GM19452 (cell line): Measurements from ENCODE around the gene CMTM4.
A peak's percentile ranks its signal among the peaks of the same experiment; 100 is the strongest.
"Not testable (repeated sequence)": the region's sequence is repeated elsewhere in the genome, so short reads cannot be mapped to it uniquely, and the experiment has no call there.

ENCODE experiments used
- ATAC-seq: cut with Tn5 transposase; IDR thresholded peaks from one replicate; pipeline ENCODE4 v1.9.1; 2021; ENCODE audit not compliant: unreplicated experiment

The CMTM4 gene

DNA sequence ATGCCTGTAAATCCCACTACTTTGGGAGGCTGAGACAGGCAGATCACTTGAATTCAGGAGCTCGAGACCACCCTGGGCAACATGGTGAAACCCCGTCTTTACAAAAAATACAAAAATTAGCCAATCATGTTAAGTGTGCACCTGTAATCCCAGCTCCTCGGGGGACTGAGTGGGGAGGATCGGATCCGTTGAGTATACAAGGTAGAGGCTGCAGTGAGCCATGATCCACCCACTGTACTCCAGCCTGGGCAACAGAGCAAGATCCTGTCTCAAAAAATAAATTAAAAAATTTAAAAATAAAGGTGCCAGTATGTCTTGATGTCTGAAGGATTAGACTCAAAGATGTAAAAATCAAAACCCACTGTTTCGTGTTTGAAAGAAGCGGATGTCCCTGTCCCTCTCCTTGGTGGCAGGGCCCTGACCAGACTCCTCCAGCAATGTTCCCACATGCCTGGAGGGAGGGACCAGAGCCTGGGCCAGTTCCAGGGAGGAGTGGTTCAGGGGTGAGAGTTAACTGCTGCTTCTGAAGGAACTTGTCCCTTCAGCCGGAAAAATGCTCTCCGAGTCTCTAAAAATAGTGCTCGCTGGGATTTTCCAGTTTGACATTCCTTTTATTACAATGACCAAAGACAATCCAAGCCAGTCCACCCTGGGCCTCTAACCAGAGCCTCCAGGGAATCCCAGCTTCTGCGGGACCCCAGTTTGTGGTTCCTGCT lies 9.4 kb upstream of the CMTM4 start:
- no peak for ATAC-seq

DNA sequence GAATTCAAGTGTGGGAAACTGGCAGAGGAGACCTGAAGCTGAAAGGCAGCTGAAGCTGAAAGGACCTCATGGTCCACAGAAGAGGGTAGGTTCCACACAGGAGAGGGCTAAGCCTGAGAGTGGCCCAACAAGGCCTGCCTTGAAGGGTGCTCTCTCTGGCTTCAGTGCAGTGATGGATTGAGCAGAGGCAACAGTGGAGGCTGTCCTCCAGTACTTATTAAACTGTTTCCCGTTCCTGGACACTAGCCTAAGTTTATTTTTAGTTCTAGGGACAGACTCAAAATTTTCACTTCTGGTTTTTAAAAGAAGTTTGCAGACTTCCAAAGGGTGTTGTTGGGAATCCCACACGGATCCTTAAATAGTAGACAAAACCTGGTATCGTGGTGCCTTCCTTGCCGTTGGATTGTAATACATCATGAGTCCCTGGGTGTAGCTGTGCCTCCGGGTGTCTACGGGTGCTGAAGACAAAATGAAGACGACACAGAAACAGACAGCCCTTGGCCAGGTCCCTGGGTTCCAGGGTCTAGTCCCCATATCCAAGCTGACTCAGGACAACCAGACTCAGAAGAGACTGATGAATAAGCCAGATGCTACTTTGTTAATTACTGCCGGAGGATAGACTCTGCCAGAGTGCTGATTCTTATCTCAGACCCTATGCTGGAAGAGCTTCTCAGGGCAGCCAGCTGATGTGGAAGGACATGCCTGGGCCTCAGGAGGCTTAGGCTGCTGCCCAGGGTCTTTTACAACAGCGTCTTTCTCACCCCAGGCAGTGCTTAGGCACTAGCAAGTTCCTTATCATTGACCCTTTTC lies 7.1 kb upstream of the CMTM4 start:
- ATAC-seq, result no peak

DNA sequence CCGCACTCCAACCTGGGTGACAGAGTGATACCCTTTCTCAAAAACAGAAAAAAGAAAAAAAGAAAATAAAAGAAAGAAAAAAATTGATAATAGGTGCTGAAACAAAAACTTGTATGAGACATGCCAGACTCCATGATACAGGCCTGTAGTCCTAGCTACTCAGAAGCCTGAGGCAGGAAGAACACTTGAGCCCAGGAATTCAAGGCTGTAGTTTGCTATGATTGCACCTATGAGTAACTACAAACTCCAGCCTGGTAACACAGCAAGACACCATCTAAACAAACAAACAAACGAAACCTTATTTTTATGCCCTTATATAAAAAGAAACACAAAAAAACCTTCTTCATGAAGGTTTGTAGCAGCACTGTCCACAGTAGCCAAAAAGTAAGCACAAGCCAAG lies 5.0 kb upstream of the CMTM4 start:
- no peak for ATAC-seq

DNA sequence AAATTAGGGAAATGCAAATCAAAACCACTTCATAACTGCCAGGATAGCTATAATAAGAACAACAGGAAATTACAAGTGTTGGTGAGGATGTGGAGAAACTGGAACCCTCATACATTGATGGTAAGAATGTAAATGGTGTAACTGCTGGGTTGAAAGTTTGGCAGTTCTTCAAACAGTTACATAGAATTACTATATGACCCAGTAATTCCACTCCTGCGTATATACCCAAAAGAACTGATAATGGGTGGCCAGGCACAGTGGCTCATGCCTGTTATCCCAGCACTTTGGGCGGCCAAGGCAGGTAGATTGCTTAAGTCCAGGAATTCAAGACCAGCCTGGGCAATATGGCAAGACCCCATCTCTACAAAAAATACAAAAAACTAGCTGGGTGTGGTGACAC lies 4.5 kb upstream of the CMTM4 start:
- ATAC-seq, result no peak

DNA sequence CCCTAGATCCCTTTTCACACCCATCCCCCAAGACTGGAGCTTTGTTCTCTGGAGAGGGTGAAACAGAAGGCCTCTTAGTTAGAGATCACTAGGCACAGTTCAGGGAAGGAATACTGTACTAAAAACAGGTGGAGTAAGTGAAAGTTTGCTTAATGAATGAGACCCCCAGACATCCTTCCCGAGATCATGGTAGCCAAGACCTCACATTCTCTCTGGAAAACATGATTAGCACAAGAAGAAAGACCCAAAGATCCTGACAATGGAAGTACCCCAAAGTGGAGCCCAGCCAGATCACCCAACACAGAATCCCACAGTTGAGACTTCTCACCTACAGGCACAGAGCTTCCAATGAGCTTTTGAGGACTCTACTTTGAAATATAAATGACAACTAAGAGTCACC lies 3.4 kb upstream of the CMTM4 start:
- ATAC-seq, result no peak

DNA sequence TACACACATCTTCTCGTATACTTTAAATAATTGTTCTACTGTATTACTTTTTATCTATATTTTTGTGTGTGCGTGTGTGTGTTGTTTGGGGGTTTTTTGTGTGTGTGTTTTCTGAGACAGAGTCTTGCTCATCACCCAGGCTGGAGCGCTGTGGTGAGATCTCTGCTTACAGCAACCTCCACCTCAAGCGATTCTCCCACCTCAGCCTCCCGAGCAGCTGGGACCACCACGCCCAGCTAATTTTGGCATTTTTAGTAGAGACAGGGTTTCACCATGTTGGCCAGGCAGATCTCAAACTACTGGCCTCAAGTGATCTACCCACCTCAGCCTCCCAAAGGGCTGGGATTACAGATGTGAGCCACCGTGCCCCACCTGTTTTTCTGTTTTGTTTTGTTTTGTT lies 1.5 kb upstream of the CMTM4 start:
- ATAC-seq, result no peak

DNA sequence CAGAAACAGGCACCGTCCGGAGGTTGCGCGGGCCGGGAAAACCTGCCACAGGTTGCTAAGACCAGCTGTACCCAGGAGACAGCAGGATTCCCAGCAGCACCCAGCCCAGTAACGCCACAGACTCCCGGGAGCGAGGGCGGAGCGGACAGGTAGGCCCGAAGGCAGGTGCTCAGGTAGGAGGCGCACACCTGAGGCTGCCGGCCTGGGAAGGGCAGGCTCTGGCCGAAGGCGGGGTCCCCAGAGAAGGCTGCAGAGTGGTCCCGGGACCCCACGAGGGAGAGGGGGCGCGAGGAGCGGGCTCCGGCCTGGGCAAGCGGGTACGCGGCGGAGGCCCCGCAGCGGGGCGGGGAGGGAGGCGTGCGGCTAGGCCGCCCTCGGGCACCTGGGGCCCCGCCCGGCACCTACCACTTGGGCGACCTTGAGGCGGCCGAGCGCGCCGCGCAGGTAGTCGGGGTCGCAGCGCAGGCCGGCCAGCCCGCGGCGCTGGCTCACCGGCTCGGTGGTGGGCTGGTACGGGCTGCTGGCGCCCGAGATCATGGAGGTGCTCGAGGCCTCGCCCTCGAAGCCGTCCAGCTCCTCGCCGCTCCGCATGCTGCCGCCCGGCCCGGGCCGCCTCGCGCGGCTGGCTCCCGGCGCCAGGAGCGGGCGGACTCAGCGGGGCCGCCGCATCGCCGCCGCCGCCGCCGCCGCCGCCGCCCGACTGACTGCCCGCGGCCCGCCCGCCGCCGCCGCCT lies 441 bp downstream of the CMTM4 start:
- ATAC-seq, result peak; percentile 45

DNA sequence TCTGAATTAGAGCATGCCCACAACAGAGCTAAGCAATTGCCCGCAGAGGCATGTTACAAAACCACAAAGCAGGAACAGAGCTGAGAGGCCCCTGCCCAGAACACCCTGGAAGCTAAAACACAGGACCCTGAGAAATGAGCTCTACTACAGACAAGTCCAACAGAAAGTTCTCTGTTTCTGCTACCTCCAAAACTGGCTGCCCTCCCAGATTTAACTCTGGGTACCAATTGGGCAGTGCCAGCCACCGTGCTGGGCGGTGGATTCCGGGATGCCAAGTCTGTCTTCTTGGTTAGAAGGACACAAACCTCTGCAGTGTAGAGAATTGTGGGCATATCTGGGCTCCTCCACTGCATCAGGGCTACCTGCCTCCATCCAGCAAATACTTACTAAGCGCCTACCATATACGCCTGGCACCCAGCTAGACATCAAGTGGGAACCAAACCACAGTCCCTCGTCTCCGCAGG lies 1.0 kb downstream of the CMTM4 start:
- no peak for ATAC-seq

DNA sequence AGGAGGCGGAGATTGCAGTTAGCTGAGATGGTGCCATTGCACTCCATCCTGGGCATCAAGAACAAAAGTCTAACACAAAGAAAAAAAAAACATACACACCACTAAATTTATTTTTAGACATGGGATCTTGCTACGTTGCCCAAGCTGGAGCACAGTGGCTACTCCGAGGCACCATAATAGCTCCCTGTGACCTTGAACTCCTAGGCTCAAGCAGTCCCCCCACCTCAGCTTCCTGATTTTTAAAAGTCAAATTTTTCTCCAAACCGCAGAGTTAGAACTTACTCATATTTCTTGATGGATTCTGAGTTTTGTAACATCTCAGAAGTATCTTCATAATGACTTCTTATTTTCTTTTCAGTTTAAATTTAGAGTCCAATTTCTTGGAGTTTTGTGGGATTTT lies 3.4 kb downstream of the CMTM4 start:
- ATAC-seq, result no peak

DNA sequence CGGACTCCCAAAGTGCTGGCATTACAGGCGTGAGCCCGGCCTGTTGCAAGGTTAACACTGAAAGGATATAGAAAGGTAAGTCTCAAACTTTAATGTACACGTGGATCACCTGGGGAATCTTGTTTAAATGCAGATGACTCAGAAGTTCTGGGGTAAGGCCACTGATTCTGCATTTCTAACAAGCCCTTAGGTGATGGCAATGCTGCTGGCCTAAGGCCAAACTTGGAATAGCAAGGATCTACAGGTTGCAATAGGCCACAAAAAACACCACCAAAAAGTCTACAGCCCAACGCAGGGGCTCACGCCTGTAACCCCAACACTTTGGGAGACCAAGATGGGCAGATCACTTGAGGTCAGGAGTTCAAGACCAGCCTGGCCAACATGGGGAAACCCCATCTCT lies 4.2 kb downstream of the CMTM4 start:
- no peak for ATAC-seq

DNA sequence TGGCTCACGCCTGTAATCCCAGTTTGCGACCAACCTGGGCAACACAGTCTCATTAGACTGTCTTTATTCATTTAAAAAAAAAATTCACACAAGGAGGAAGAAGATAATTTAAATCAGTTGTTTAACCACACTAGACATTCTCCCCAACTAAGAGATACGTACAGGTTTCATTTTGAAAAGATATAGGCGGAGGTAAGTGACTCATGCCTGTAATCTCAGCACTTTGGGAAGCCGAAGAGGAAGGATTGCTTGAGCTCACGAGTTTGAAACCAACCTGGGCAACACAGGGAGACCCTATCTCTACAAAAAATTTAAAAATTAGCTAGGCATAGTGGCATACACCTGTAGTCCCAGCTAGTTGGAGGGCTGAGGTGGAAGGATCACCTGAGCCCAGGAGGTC lies 5.3 kb downstream of the CMTM4 start:
- no peak for ATAC-seq

DNA sequence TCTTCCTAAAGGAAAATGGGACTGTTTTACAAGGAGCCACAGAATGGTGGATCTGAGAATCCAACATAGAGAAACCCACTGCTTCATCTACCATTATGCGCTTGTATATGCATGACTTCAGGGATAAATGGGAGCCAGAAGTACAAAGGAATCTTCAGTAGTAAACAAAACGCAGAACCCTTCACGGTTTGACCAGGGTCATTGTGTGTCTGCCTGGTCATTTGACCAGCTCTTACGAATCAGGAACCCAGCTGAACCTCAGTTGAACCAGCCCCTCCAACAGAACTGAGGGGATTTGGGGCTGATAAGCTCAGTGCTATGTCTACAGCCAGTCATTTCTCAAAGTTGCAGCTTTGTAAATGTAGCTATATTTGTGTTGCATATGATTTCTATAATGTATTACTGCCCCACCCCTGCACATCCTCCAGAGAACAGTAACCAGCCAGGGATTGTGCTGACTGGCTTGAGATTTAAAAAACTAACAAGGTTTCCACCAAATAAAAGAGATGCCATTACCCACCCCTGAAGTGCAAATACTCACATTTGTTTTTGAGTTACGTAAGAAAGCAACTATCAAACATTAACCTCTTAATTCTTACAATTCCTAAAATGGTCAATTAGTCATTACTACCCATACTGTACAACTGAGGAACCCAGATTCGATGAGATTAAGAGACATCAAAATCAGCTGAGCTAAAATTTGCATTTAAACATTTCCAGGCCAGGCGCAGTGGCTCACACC lies 6.3 kb downstream of the CMTM4 start:
- ATAC-seq, result no peak

DNA sequence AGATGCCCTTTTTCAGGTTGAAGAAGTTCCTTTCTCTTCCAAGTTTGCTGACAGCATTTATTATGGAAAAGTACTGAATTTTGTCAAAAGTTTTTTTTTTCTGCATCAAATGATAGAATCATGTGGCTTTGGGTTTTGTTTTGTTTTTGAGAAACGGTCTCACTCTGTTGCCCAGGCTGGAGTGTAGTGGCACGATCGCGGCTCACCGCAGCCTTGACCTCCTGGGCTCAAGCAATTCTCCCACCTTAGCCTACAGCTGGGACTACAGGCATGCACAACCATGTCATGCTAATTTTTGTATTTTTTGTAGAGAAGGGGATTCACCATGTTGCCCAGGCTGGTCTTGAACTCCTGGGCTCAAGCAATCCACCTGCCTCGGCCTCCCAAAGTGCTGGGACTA lies 7.3 kb downstream of the CMTM4 start:
- no peak for ATAC-seq

DNA sequence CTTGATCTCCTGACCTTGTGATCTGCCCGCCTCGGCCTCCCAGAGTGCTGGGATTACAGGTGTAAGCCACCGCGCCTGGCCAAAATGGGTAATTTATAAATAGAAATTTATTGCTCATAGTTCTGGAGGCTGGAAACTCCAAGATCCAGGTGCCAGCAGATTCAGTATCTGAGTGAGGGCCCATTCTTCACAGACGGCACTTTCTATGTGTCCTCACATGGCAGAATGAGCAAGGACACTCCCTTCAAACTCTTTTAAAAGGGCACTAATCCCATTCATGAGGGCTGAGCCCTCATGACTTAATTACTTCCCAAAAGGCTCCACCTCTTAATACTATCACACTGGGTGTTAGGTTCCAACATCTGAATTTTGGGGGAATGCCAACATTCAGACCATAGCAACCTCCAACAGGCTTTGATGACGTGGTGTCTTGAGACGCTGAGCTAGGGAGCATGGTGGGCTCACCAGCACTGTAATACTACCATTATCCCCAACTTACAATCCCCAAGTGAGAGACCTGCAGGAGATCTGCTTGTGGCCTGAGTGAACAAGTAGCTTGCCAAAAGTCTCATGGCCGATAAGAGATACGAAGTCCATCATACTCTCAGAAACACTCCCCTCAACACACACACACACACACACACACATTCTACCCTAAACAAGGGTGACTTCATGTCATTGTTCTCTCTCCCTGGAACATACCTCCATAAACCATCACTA lies 8.5 kb downstream of the CMTM4 start:
- no peak for ATAC-seq

DNA sequence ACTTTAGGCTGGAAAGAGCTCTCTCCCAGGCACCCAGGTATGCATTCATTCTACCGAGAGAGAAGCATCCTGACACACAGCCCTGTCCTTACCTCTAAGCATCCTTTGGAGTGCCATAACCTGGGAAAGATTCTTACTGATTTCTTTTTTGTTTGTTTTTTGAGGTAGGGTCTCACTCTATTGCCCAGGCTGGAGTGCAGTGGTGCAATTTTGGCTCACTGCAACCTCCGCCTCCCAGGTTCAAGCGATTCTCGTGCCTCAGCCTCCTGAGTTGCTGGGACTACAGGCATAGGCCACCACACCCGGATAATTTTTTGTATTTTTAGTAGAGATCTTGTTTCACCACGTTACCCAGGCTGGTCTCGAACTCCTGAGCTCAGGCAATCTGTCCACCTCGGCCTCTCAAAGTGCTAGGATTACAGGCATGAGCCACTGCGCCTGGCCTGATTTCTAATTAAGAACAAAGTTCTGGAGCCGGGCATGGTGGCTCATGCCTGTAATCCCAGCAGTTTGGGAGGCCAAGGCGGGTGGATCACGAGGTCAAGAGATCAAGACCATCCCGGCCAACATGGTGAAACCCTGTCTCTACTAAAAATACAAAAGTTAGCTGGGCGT lies 10.9 kb downstream of the CMTM4 start:
- not testable (repeated sequence) for ATAC-seq

DNA sequence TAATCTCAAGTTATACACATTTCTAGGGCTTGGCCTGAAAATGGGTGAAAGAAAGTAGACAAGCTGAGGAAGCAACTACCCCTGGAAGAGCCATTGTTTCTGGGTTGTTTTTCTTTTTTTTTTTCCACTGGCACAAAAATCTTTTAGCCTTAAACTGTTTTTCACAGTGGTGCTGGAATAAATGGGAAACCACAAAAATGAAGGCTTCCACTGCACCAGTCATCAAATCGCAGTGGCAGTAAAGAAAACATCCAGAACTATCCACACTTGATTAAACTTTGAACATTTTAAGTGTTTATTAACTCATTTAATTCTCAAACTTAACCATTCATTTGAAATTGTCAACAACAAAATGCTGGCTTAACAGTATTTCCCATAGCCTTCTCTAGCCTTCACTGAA lies 14.3 kb downstream of the CMTM4 start:
- no peak for ATAC-seq

DNA sequence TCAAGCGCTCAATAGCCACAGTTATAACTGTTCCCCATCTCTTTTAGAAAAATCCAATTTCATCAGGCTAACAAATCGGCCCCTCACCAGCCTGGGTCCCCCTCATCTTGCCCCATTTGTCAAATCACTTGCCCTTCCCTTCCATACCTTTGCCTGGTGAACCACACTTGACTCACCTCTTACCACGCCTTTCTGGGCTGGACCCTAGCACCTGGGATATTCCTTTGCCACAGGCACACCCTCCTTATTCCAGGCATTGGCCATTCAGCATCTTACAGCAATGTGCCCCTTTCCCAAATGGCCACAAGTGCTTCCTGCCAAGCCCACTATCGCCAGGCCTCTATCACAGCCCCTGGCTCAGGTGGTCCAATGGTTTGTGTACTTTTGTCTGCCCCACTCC lies 14.9 kb downstream of the CMTM4 start:
- no peak for ATAC-seq

DNA sequence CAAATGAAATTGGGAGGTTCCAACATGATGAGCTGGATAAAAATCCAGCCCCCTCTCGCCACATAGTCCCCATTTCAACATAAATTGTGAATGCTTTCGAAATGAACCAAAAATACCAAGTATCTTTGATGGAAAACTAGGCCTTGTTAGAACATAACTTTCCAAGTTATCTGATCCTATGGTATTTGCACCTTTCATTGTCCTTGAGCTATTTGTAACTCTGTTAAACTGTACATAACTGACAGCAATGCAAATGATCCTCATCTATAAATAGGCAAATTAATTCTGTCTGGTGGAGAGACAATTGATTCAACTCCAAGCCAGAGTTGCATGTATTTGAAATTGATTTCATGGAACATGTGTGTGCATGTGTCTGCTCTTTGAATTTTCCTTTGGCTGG lies 18.2 kb downstream of the CMTM4 start:
- no peak for ATAC-seq

DNA sequence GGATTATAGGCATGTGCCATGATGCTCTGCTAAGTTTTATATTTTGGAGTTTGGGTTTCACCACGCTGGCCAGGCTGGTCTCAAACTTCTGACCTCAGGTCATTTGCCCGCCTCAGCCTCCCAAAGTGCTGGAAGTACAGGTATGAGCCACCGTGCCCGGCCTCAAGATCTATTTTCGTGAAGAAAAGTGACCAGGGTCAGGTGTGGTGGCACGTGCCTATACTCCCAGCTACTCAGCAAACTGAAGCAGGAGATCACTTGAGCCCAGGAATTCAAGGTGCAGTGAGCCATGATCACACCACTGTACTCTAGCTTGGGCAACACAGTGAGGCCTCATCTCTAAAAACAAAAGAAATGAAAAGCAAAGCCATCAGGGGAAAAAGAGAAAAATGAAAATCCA lies 18.7 kb downstream of the CMTM4 start:
- no peak for ATAC-seq

DNA sequence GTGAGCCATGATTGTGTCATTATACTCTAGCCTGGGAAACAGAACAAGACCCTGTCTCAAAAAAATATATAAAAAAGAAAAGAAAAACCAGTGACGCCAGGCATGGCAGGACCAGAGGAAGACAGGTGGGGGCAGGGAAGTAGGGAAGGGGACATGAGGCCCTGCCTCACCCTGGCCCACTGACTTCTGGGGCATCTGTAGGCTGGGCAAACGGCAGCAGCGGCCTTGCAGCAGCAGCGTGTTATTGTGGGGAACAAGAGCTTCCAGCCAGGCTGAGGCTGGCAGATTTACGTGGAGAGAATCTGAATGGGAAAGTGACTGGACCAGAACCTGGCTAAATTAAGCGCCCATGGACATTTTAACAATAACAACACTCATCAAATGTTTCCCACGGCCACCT lies 19.4 kb downstream of the CMTM4 start:
- ATAC-seq, result no peak
